Activated CD8-positive, alpha-beta memory T cell treated with anti-CD3 and anti-CD28 coated beads, Interleukin-2, amount 50 U/mL, for 48 hours (primary cell): ENCODE data around the gene TFPI.
"Not testable (repeated sequence)": the region's sequence is repeated elsewhere in the genome, so short reads cannot be mapped to it uniquely, and the experiment has no call there.

ENCODE experiments used
- DNase-seq: peaks from one replicate; pipeline ENCODE4 v3.0.0-alpha.2; 2020

Gene TFPI

GRCh38 chr2:187527262-187527661 lies 27.0 kb downstream of the TFPI start:
- DNase-seq, result no peak

DNA sequence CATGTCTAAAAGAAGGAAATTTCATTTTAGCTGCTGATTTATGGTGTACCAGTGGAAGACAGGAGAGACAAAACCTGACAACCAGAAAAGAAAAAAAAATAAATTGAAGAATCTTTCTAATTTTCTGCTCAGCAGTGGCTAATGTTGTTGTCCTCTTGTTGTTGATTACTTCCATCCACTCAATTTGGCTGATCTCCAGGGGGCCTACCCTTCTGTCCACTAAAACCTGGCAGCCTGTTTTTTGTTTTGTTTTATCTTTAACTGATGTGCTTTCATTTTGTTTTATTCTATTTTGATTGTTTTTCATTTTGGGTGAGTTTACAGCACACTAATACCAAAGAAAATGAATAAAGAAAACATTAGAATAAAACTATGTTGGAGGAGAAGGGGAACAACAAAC lies 27.4 kb downstream of the TFPI start:
- DNase-seq, result no peak

DNA sequence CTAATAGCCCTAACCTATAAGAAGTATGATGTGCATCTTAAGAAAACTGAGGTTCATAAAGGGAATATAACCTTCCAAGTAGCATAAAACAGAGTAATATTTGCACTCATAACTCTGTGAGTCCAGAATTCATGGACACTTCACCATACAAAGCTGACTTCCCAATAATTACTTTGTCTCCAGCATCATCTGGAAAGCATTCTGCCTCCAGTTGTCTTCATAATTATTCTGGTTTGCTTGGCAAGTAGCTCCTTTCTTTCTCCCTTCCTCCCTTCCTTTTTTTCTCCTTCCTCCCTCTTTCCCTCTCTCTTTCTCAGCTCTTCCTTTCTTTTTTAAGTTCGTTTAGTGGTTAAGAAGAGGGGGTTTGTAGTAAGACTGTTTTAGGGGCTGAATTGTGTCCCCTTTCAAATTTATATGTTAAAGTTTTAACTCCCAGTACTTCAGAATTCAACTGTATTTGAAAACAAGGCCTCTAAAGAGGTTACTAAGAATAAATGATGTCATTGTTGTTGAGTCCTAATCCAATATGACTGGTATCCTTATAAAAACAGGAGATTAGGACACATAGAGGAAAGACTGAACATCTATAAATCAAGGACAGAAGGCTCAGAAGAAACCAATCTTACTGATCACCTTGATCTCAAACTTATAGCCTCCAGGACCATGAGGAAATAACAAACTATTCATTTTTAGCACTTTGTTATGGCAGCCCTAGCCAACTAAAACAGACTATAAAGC lies 28.9 kb downstream of the TFPI start:
- DNase-seq, result no peak

DNA sequence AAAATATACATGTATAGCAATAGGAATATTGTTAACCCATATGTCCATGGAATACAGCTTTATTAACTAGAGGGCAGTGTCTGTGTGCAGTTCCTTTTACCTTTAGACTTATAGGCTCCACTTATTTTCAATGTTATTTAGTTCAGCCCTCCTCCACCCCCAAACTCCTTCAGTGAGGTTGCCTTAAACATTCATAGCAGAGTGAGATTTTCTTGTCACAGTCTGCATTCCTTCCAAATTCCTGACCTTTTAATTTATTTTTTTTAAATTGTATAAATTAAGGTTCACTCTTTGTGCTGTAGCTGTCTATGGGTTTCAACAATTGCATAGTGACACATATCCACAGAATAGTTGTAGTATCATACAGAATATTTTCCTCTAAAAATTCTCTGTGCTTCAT lies 30.9 kb downstream of the TFPI start:
- no peak for DNase-seq

DNA sequence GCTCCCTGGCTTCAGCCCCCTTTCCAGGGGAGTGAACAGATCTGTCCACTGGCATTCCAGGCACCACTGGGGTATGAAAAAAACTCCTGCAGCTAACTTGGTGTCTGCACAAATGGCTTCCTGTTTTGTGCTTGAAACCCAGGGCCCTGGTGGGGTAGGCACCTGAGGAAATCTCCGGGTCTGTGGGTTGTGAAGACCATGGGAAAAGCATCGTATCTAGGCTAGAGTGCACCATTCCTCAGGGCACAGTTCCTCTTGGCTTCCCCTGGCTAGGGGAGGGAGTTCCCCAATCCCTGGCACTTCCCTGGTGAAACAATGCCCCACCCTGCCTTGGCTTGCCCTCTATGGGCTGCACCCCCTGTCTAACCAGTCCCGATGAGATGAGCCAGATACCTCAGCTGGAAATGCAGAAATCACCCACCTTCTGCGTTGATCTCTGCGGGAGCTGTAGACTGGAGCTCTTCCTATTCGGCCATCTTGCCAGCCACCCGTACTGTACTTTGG lies 34.1 kb downstream of the TFPI start:
- no peak for DNase-seq

GRCh38 chr2:187519419-187520120 lies 34.7 kb downstream of the TFPI start:
- DNase-seq, result no peak

DNA sequence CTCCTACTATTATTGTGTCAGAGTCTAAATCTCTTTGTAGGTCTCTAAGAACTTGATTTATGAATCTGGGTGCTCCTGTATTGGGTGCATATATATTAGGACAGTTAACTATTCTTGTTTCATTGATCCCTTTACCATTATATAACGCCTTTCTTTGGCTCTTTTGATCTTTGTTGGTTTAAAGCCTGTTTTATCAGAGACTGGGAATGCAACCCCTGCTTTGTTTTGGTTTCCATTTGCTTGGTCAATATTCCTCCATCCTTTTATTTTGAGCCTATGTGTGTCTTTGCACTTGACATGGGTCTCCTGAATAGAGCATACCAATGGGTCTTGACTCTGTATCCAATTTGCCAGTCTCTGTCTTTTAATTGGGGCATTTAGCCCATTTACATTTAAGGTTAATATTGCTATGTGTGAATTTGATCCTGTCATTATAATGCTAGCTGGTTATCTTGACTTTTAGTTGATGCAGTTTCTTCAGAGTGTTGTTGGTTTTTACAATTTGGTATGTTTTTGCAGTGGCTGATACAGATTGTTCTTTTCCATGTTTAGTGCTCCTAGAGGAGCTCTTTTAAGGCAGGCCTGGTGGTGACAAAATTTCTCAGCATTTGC lies 36.4 kb downstream of the TFPI start:
- not testable (repeated sequence) for DNase-seq

GRCh38 chr2:187516630-187517510 lies 37.4 kb downstream of the TFPI start:
- not testable (repeated sequence) for DNase-seq

GRCh38 chr2:187514930-187515329 lies 39.3 kb downstream of the TFPI start:
- DNase-seq, result no peak

GRCh38 chr2:187514235-187514829 lies 39.9 kb downstream of the TFPI start:
- DNase-seq, result not testable (repeated sequence)

DNA sequence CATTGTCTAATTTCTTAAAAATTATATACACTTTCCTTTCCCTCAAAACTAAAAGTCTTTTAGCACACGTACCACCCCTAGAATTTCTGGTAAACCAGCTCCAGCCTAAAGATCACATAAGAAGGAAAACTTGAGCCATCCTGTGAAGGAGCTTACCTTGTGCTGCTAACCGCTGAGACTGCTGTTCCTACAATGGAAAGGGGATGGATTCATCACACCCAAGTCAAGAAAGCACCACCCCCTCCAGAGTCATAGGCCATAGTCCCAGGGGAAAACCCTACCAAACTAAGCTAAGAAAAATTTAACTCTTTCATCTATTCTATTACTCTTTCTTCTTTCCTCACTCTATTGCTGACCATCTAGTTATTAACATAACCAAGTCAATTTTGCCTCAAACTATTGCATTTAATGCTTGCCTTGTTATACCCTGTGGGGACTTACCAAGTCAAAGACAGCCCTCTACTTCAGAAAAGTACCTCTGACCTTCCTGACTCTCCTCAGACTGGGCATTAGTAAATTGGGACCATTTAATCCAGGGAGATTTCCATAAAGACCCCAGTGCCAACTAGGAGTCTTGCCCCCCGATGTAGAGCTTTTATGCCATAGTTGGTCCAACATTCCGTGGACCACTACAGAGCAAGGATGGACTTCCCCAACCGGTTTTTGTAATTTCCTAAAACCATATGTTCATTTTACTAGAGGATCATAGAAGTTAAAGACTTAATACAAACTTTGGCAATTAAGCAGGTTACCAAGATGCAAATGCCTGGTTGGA lies 40.6 kb downstream of the TFPI start:
- not testable (repeated sequence) for DNase-seq

DNA sequence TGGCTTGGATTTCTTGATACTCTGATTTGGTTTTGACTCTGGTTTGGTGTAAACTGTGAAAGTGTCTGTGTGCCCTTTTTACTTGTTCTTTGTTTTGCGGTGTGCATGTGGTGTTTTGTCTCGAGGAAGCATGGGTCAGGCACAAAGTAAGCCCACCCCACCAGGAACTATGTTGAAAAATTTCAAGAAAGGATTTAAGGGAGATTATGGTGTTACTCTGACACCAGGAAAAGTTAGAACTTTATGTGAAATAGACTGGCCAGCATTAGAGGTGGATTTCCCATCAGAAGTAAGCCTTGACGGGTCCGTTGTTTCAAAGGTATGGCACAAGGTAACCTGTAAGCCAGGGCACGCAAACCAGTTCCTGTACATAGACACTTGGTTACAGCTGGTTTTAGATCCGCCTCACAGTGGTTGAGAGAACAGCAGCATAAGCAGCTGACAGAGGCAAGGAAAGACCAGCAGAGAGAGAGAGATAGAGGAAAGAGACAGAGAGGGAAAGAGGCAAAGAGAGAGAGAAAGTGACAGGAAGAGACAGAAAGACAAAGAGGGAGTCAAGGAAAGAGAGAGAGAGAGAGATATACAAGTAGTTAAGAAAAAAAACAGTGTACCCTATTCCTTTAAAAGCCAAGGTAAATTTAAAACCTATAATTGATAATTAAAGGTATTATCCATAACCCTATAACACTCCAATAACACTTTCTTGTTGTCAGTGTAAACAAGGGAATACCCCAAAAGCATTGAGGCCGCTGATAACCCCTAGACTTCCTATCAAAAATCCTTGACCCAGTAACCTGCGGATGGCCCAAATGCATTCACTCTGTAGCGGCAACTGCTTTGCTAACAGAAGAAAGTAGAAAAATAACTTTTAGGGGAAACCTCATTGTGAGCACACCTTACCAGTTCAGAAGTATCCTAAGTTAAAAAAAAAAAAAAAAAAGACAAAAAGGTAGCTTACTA lies 42.6 kb downstream of the TFPI start:
- no peak for DNase-seq

GRCh38 chr2:187510419-187511355 lies 43.5 kb downstream of the TFPI start:
- not testable (repeated sequence) for DNase-seq

DNA sequence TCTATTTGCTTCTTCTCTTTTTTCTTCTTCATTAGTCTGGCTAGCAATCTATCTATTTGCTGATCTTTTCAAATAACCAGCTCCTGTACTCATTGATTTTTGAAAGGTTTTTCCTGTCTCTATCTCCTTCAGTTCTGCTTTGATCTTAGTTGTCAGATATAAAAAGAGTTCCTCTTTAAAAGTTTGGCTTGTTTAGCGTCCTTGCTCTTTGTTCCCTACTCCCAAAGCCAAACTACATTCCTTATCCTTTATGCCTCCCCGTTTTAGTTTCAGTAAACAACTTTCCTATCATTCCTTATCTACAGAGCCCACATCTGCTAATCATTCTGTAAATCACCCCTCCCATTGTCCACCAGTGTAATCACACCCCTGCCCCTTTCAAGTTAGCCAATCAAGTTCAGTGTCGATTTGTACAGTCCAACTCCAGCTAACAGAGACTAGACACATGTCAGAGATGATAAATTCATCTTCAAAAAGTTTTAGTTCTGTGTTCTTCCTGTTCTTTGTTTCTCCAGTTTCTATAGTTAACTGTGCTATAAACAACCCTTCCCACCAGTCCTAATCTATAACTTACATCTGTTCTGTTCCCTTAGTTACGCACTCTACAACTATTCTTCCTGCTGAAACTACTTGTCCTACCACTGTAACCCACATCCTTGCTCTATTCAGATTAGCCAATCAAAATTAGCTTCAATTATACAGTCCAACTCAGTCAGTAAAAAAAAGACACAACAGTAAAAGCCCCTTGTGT lies 44.4 kb downstream of the TFPI start:
- DNase-seq, result no peak

DNA sequence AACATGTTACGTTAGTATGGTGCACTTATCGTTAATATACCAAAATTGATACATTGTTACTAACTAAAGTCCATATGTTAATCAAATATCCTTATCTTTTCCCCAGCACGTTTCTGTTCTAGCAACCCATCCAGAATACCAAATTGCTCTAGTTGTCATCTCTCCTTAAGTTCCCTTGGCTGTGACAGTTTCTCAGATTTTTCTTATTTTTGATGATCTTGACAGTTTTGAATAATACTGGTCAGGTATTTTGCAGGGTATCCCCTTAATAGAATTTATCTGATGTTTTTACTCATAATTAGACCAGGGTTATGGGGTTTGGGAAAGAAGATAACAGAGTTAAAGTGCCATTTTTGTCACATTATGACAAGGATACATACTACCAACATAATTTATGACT lies 47.8 kb downstream of the TFPI start:
- no peak for DNase-seq

DNA sequence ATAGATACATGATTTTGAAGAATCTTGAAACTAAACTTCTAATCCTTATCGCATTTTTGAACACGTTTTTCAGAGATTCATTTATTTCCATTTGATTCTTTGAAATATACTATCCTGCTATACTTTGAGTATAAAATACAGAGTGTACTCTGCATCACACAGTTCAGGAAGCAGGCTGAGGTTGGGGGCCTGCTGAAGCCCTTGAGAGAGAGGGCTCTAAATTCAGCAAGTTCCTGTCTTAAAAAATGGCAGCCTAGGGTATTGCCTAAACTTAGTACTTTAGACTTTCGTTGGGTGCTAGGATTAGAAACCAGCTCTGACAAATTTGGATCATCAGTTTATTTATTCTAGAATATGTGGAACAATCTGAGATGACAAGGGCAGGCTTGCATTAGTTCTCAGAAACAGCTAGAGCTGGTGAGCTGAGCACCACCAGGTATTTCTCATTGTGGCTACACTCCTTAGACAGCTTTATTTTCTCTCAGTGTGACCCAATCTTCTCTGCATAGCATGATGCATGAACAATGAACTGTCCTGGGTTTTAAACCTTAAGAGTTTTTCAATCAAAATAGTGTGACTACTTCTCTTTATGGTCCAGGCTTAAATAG lies 49.1 kb downstream of the TFPI start:
- DNase-seq, result no peak

DNA sequence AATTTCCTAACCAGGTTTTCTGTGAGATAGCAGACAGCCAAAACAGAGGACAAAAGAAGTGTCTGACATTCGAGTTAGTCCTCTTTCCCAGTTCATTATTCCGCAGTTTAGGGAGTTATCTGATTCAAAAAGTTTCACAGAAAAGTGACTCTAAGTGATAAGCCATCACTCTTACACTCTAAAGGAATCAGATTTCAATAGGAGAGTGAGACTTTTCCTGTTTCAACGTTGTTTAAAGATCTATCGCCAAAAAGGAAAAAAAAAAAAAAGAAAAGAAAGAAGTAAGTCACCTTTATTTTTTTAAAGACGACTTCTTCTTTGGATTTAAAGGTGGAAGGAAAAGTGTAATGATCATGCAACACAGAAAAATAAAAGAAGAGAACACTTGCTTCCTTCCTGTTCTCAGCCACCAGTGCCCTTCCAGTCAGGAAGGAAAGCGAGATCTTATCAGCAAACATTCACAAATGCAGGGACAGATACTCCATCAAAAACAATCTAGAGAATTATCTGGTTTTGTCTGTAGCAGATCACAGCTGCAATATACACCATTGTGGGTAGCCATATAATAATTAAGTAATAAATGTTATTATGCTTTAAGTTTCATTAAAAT lies 49.8 kb downstream of the TFPI start:
- DNase-seq, result no peak

DNA sequence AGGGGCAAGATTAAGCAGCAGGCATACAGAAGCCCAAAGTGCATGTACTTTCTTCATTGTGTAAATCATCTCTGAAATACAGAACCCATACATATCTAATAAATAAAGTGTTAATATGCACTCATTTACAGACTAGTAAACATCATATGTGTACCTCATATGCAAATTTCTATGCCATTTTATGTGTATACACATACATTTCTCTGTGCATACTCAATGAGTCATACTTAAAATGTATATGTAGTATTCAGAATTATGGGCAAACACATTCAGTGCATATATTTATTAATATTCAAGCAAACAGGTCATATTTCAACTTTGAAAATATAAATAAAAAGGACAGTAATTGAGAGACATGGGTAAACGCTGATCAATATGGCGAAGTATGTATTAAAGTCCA lies 50.5 kb downstream of the TFPI start:
- no peak for DNase-seq
